GM21528 (cell line): ENCODE measurements around the gene ALG14.
"Not testable (repeated sequence)": the region's sequence is repeated elsewhere in the genome, so short reads cannot be mapped to it uniquely, and the experiment has no call there.

ENCODE experiments used
- ATAC-seq: cut with Tn5 transposase; IDR thresholded peaks from one replicate; pipeline ENCODE4 v1.9.1; 2021; ENCODE audit warnings: mild to moderate bottlenecking, moderate library complexity; ENCODE audit not compliant: unreplicated experiment, low FRiP score

Gene ALG14

DNA sequence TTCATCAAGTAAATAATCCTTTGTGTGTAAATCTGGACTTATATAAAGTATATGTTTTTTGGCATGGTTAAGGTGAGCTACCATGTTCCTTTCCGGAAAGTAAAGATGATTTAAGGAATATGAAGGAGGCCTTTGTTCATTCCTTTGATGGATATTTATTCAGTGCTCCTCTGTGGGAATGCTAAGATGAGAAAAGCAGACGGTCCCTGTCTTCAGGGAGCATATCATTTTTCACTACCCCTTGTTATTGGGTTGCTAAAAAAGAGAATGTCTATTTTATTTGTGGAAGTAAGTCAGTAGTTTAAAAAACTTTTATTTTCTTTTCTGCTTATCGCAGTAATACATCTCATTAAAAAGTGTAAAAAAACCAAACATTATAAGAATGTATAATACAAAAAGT lies 110.8 kb downstream of the ALG14 start:
- no peak for ATAC-seq

DNA sequence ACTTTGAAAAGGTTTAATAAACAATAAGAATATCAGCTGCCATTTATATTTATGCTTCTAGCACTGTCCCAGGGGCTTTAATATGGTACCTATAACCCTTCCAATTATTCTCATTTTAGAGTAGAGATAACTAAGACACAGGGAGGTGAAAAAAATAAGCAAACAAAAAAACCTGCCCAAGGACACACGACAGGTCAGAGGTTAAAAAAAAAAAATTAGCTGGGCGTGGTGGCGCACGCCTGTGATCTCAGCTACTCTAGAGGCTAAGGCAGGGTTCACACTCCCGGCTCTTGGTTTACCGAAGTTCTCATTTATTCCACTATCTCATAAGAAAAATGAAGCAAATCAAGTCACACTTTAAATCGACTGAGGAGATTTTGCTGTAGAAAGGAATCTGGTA lies 111.2 kb downstream of the ALG14 start:
- no peak for ATAC-seq

DNA sequence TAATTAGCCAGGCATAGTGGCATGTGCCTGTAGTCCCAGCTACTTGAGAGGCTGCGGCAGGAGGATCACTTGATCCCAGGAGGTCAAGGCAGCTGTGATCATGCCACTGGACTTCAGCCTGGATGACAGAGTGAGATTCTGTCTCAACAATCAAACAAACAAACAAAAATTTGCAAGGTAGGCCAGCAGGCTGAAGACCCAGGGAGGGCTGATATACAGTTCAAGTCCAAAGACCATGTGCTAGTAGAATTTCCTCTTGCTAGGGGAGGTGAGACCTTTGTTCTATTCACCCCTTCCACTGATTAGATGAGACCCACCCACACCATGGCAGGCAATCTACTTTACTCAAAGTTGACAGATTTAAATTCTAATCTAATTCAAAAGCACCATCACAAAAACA lies 114.7 kb downstream of the ALG14 start:
- ATAC-seq, result no peak

DNA sequence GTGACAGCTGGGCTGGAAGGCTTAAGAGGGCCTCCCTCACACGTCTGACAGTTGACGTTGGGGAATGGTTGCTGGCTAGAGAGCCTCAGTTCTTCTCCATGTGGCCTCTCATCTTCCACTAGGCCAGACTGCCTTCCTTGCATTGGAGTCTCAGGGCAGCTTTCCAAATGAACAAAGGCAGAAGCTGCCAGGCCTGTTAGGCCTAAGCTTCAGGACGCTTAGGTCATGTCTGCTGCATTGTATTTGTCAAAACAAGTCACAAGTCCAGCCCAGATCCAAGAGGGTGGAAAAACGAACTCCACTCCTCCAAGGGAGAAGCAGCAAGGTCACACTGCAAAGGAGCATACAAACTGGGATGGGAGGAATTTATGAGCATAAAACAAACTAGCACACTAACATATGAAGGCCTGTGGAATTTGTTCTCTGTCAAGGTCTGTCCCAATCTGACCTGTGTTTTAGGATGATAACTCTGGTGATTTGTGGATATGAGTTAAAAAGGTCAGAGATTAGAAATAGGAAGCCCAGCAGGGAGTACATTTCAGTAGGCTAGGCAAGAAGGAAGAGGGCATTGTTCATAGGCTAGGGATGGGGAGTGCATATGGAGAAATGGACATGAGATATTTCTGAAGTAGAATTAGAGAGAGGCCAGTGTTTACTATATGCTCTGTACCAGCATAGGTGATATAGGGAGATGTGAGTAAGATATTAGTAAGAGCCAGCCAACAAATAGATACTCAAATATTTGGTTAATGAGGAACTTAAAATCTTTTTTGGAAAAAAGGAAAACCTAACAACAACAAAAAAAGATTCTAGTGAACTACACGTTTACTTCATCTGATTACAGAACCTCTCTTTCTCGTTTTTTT lies 116.8 kb downstream of the ALG14 start:
- ATAC-seq, result no peak

DNA sequence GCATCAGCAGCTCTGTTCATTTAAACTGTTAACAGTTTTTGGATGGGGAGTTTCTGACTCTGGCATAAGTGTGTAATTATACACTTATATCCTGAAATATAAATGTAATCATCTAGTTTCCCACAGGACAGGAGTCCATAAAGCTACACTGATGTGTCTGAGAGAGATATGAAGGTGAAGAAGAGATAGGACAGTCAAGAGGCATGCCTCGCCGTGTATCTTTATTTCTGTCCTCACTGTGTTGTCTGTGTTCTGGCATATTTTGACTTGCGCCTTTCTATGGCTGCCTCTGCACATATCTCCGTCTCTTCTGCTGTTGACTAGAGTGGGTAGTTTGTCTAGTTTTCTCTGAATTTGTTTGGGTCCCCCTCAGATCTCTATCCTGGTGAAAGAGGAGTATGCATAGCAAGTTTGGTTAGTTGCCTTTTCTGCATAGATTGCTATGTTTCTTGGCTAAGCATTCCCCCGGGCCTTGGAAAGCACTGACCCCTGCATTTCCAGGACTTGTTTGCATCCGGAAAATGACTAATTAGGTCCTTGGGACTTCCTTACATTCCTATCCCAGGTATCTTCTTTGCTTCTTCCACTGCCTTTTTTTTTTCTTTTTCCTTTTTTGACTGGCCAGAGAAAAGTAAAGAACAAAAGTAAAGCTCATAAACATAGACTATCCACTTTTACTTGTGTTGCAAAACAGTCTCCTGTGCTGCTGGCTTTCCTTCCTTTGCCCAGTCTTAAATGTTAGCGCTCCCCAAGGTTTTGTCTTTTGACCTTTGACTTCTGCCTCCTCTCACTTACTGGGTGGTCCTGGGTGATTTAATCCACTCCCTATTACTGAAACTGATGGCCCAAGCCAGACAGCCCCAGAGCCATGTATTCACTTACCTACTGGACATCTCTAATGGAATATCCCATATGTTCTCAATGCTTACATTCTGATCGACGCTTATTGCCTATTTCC lies 118.2 kb downstream of the ALG14 start:
- ATAC-seq, result no peak

DNA sequence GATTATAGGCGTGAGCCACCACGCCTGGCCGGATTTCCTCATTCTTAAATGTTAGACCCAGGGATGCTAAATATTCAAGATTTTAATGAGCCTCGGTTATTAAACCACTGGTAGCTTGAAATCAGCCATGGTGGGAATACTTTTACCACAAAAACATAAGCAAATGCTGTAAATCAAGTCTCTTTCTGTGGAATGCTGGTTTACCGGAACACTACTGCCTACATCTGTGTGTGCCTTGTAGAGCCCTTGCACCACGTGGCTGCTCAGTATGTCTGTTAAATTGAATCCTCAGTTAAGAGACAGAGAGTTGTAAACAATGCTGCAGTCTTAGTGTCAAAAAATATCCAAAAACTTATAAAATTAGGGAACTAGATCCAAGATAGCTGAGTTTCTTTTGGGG lies 119.0 kb downstream of the ALG14 start:
- no peak for ATAC-seq

DNA sequence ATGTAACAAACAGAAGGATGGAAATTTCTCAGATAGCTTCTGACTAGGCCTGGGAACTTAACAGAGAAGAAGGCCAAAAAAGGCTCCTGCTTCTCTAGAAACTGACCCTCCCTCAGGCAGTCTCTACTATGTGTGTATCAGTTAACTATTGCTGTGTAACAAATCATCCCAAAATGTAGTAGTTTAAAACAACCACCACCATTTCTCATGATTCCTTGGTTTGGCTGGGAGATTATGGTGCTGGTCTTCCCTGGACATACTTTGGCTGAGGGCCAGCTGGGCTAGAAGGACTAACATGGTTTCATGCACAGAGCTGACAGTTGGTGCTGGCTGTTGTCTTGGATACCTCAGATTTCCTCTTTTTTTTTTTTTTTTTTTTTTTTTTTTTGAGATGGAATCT lies 119.6 kb downstream of the ALG14 start:
- ATAC-seq, result no peak

DNA sequence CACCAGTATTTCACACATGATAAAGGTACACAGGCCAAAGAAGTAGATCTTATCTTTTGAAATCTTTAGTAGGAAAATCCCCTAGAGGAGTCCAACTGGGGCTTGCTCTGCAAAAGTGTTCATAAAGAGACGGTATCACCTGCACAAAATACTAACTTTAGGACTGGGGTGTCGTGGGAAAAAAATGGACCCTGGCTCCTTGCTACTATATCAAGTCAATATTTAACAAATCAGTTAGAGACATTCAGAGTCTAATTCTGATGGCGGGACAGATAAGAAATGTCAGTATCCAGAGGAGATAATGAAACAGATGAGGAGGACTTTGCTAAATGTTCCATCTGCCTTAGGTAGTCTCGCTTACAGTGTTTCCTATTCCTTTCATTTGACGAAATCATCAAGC lies 120.2 kb downstream of the ALG14 start:
- no peak for ATAC-seq

DNA sequence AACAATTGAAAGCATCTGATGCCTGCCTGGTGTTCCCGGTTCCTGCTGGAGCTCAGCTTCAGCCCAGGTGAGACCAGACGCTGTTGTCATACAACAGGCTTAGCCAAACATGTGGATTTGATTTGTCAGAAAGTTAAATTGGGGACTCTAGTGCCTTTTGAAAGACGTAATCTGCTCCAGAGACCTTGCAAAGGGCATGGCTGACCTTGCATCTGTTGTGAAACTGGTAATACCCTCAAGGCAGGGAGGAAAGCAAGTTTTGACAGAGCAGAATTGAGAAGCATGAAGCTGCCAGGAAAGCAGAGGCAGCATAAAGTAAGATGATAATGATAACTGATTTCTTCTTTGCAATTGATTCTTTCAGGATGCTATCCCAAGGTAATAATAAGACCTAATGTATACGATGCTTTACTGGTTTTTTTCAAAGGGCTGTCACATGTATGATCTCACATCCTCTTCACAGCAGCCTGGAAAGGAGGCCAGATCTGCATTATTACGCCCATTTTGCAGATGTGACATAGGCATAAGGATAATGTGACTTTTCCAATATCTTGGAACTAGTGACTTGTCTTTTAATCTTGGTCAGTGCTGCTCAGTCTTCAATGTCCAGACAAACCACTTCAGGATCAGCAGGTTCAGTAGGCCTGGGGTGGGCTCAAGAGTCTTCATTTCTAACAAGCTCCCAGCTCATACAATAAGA lies 121.1 kb downstream of the ALG14 start:
- no peak for ATAC-seq

DNA sequence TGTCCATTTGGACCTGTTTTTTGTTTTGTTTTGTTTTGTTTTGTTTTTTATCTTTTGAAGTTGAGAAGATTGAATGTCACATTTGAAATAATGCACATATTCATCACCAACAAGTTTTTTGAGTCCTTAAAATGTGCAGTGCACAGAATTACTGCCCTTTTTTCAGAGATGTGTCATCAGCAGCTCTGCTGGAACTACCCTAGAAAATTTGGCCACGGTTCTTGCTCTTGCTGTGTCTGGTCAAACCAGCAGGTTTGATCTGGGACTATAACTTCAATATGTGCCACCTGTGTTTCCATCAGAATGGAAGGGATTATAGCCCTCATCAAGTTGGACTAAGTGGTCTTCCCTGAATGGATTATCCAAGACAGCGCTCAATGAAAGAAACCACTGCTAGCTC lies 121.7 kb downstream of the ALG14 start:
- ATAC-seq, result no peak

DNA sequence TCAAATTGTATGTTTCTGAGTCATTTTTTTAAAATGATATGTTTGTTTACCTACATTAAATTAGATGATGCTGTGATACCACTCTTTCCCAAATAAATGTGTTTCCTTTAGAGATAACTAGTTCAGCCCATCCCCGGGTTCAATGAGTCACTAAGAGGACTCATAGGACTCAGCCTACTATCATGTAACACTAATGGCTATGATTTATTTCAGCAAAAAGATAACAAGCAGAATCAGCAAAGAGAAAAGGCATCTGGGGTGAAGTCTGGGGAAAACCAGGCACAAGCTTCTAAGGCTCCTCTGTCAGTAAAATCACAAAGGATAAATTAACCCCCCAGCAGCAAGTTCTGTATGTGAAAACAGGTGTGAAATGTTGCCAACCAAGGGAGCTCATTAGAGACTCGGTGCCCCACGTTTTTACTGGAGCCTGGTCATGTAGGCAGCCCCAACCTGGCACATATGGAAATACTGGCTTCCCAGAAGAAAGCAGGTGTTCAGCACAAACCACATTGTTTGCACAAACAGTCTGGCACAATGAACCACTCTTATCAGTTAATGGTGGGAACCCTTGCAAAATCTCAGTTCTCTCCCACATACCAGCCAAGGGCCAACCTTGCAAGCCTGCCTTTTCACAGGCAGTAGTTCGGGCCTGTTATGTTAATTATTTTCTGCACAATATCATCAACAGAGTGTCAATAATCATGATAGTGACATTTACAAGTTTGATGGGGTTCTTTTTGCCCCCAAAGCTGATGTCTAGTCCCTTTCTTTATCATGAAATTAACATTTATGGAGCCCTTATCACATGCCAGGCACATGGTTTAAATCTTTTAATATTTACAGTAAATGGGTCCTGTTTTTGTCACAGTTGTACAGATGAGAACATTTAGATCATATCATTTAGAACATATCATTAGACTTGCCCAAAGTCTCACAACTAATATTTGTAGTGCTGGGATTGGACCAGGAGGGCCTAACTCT lies 122.8 kb downstream of the ALG14 start:
- ATAC-seq, result no peak

DNA sequence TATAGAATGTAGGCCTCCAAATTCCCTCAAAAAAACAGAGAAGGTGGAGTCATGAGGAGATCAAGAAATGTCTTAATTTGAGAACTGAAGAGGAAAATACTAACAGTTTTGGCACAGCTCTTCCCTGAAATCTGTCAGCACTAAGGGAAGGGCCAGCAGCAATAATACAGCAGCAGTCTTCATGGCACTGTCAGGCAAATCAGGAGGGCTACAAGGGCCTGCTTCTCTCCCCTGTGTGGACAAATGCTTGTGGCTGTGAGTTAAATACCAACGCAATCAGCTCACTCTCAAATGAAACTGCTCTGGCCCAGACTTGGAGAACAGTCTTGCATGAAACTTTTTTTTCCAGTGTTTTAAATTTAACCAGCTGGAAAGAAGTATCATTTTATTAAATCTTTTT lies 125.3 kb downstream of the ALG14 start:
- no peak for ATAC-seq

DNA sequence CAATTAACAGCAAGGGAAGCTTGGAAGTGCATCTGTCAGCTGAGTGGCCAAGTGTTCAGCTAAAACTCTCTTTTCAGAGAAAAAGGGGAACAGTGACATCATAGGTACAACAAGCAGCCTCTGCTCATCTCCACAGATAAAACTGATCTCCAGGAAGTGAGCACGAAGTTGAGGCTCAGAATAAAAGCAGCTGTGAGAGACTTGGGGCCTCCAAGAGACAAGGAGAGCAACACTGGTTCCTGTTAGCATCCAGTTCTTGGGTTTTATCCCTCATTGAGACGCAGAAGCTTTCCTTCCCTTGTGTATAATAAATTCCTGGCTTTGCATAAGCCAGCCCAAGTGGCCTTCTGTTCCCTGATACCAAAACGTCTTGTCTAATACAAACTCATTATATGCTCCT lies 125.9 kb downstream of the ALG14 start:
- no peak for ATAC-seq

DNA sequence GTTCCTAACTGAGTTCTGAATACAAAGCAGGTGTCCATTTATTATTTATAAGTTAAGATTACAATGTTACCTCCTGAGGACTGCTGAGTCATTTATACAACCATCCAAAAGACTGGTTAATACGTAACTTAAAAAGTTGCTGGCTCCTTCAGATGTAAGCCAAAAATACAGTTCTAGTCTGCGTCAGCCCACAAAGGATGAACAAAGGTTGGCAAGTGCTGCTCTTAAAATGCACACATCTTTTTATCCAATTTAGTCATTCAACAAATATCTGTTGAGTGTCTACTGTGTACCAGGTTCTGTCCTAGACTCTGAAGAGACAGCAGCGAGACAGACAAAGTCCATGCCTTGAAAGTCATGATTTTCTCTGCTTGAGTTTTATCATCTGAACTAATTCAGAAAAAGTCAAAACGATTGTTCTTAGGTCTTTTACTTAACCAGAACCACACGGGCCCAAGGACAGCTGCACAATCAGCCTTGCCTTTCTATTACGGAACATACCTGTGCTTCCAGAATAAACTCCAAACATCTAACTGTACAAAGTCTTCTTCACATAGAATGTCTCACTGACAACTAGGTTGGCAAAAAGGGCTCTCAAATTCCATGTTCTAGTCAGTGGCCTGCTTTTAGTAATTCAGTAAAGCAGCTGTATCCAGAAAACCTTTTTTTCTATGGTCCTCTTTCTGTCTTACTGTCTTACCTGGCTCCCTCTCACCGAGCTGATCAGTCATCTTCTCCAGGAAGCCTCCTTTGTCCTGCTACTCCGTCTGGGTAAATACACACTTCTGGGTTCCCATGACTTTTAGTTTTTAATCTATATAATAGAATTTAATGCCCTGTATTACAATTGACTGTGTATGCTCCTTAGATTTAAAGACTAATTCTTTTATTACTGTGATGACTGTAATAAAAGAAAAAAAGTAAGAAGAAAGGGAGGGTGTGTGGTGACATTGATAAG lies 130.3 kb downstream of the ALG14 start:
- ATAC-seq, result no peak

DNA sequence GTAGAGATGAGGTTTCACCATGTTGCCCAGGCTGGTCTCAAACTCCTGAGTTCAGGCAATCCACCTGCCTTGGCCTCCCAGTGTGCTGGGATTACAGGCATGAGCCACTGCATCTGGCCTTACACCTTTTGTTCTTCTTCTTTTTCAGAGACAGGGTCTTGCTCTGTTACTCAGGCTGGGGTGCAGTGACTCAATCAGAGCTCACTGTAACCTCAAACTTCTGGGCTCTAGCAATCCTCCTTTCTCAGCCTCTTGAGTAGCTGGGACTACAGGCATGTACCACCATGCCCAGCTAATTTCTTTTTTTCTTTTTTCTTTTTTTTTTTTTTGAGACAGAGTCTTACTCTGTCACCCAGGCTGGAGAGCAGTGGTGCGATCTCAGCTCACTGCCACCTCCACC lies 131.3 kb downstream of the ALG14 start:
- ATAC-seq, result not testable (repeated sequence)

DNA sequence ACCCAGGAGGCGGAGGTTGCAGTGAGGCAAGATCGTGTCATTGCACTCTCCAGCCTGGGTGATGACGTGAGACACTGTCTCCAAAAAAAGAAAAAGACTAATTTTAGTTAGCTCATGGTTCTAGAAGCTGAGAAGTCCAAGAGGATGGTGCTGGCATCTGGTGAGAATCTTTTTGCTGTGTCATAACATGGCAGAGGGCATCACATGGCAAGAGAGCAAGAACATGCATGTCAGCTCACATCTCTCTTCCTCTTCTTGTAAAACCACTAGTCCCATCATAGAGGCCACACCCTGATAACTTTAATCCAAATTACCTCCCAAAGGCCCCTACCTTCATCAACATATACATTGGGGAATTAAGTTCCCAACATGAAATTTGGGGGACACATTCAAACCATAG lies 132.0 kb downstream of the ALG14 start:
- no peak for ATAC-seq

DNA sequence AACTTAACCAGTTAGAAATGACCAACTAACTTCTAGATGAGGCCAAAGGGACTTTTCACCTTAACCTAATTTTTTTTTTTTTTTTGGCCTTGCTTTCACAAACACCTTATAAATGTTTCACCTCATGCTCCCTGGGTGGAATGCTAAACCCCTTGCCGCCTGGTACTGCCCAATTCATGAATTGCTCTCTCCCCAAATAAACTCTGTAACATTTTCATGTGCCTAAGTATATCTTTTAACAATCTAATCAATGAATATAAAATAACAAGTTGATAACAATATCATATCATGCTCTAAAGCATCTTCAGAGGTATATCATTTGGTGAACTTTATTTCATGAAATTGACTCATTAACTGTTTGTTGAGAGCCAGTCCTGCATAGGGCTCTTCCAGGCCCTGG lies 134.9 kb downstream of the ALG14 start:
- no peak for ATAC-seq

DNA sequence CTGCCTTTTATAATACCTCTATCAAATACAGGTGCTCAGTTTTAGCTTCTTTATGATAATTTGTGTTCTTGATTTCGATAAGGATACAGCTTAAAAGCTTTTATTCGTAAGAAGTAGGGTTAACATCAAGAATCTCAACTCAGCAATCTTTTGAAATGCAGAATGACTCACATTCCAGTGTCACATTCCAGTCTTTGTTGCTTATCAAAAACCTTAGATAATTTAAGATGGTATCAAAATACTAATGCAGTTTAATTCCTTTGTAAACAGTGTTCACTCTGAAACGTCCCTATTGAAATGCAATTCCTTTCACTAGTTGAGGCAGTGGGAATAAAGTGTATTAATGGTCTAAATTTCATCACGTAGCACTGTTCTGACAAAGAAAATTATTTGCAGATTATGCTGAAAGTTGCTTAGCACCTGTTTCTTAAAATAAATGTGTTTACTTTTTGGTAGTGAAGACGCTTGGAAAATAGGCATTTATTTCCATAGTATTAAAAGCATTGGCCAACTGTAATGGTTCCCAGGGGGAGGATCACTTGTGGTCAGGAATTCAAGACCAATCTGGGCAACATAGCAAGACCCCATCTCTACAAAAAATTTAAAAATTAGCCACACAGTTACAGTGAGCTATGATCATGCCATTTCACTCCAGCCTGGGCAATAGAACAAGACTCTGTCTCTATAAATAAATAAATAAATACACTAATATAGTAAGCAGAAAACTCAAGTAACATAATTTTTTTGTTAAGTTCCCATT lies 135.7 kb downstream of the ALG14 start:
- no peak for ATAC-seq
